Osteoblast (primary cell): ENCODE measurements around the gene UNCX. TPM values are rescaled to one million over a fixed set of nuclear protein-coding genes. Genes with fewer than 3 reads are reported as not detected.

ENCODE experiments used
- DNase-seq: peaks from one replicate; pipeline ENCODE4 v3.0.0; 2011; ENCODE audit warnings: low spot score, mixed read lengths; ENCODE audit not compliant: insufficient read length; ENCODE audit errors: missing footprints
- H2AFZ ChIP-seq: 2 replicates; pipeline ENCODE4 v1.6.0; 2011; ENCODE audit warnings: mild to moderate bottlenecking, low read length
- H3K27ac ChIP-seq: 2 replicates; pipeline ENCODE4 v1.5.1; 2011; ENCODE audit warnings: mild to moderate bottlenecking, low read depth, low read length, moderate library complexity
- H3K27me3 ChIP-seq: 2 replicates; pipeline ENCODE4 v1.6.0; 2012; ENCODE audit warnings: mild to moderate bottlenecking, control low read depth, inconsistent platforms, low read length, moderate library complexity; ENCODE audit not compliant: insufficient read depth
- H3K36me3 ChIP-seq: 2 replicates; pipeline ENCODE4 v1.5.1; 2011; ENCODE audit warnings: mild to moderate bottlenecking, low read length, control low read depth, moderate library complexity; ENCODE audit not compliant: insufficient read depth
- H3K4me1 ChIP-seq: 2 replicates; pipeline ENCODE4 v1.5.1; 2011; ENCODE audit warnings: mild to moderate bottlenecking, low read length, control low read depth, moderate library complexity; ENCODE audit not compliant: insufficient read depth
- H3K4me2 ChIP-seq: 2 replicates; pipeline ENCODE4 v1.6.0; 2011; ENCODE audit warnings: mild to moderate bottlenecking, low read length; ENCODE audit not compliant: insufficient read depth
- H3K4me3 ChIP-seq: fragments of 200-600 bp; sonication (generic); 3 replicates; pipeline ENCODE4 v1.5.1; 2012; ENCODE audit warnings: mild to moderate bottlenecking, low read length, inconsistent platforms; ENCODE audit not compliant: insufficient read depth
- H3K79me2 ChIP-seq: 2 replicates; pipeline ENCODE4 v1.6.0; 2012; ENCODE audit warnings: mild to moderate bottlenecking, low read length, control low read depth, inconsistent platforms; ENCODE audit not compliant: insufficient read depth
- H3K9me3 ChIP-seq: 2 replicates; pipeline ENCODE4 v1.5.1; 2011; ENCODE audit warnings: low read depth, low read length, control low read depth
- H4K20me1 ChIP-seq: 2 replicates; pipeline ENCODE4 v1.6.0; 2012; ENCODE audit warnings: mild to moderate bottlenecking, low read length, control low read depth; ENCODE audit not compliant: insufficient read depth
- CTCF ChIP-seq: IDR thresholded peaks from 2 replicates; pipeline ENCODE4 v1.5.1; 2011; ENCODE audit warnings: mild to moderate bottlenecking, low read depth, low read length, moderate library complexity; ENCODE audit errors: extremely low read depth
- total RNA-seq: library from RNA; depleted of rRNA; stranded (reverse); fragments of >200 nt; gene quantifications from 2 replicates; pipeline ENCODE4 v1.2.3, GENCODE V29; 2012

UNCX gene
- total RNA-seq, 1 donor = not detected

GRCh38 chr7:1285556-1286301 is 53.1 kb downstream of the UNCX start:
- no peak for TF ChIP-seq CTCF
- no peak overlapping the region for H2AFZ ChIP-seq
- H3K4me1 ChIP-seq = no peaks in the 10 kb centered on the region
- no peak overlapping the region for H3K4me3 ChIP-seq
- no peak for DNase-seq
- peaks cover 7% of the 10 kb centered on the region for H3K27me3 ChIP-seq
- no peaks in the 10 kb centered on the region for H4K20me1 ChIP-seq
- H3K36me3 ChIP-seq = no peaks in the 10 kb centered on the region
- no peaks in the 10 kb centered on the region for H3K79me2 ChIP-seq
- H3K4me2 ChIP-seq = no peak overlapping the region
- no peak overlapping the region for H3K27ac ChIP-seq
- no peaks in the 10 kb centered on the region for H3K9me3 ChIP-seq

Other genes starting within 250 kb of the UNCX start
- not detected in 2 replicates for gene CYP2W1, start 249.7 kb upstream of the UNCX start, total RNA-seq
- gene GPR146, start 188.3 kb upstream of the UNCX start, total RNA-seq = 3.5 and 5.1 TPM in 2 replicates
- gene GPER1, start 144.8 kb upstream of the UNCX start, total RNA-seq = 10.3 and 10.5 TPM in 2 replicates
- gene ZFAND2A, start 72.7 kb upstream of the UNCX start, total RNA-seq = 11.8 and 13.0 TPM in 2 replicates
- gene MICALL2, start 226.6 kb downstream of the UNCX start, total RNA-seq = 30.4 and 36.5 TPM in 2 replicates